ENCODE results near the gene SH3GL3.

Gene SH3GL3

GRCh38 chr15:83582381-83582780 is 135.2 kb downstream of the SH3GL3 start (continued):
- TF ChIP-seq ZNF148 (tag by site-specific recombination; IDR thresholded peaks at IDR 0.05; ENCODE audit: borderline replicate concordance) = no peak
- TF ChIP-seq PRDM10 (tag by site-specific recombination; IDR thresholded peaks at IDR 0.05) = no peak
- no peak for TF ChIP-seq PATZ1 (tag by site-specific recombination; IDR thresholded peaks at IDR 0.05)
- TF ChIP-seq ZNF341 (tag by site-specific recombination; IDR thresholded peaks at IDR 0.05; ENCODE audit: low read depth) = no peak
- TF ChIP-seq ZNF626 (tag by site-specific recombination; IDR thresholded peaks at IDR 0.05) = no peak
- no peak for TF ChIP-seq ELK4 (IDR thresholded peaks at IDR 0.05; ENCODE audit: borderline replicate concordance, low read depth, low read length)
- TF ChIP-seq ZNF664 (tag by site-specific recombination; IDR thresholded peaks at IDR 0.05) = no peak
- TF ChIP-seq ZNF639 (tag by site-specific recombination; IDR thresholded peaks at IDR 0.05) = no peak

GRCh38 chr15:83585601-83586335 is 138.6 kb downstream of the SH3GL3 start:
- Histone ChIP-seq H3K4me1 (ENCODE audit: control insufficient read depth, insufficient read depth, low read length) (no peaks in the 10 kb centered on the region), H3K36me3 (ENCODE audit: control insufficient read depth in 2 of 2, insufficient read depth in 1 of 2, low read length in 2 of 2) (no peaks in the 10 kb centered on the region), H3K4me3 (ENCODE audit: low read depth, low read length) (no peak overlapping the region), H3K9me3 (ENCODE audit: control insufficient read depth, insufficient read depth, low read depth, low read length) (no peaks in the 10 kb centered on the region), H3K27ac (ENCODE audit: extremely low read depth, low read depth, low read length) (no peak overlapping the region)
- TF ChIP-seq ZNF555 (tag by site-specific recombination; conservative IDR thresholded peaks at IDR 0.05) (no peak), REST (tag by site-specific recombination; IDR thresholded peaks at IDR 0.05) (no peak), YY1 (tag by site-specific recombination; IDR thresholded peaks at IDR 0.05) (no peak), ZNF473 (tag by site-specific recombination; IDR thresholded peaks at IDR 0.05) (no peak), ZNF747 (tag by site-specific recombination; IDR thresholded peaks at IDR 0.05) (no peak)
- CTCF ChIA-PET = interaction anchor here (0.6 to 2.5 kb wide), 8 partner anchors 11 to 449 kb away, joined by 3 to 11 read pairs (median 5); no protein-coding TSS in a partner anchor
- POLR2A ChIA-PET = no interaction called here
